Islet precursor cell (in vitro differentiated cells): ENCODE results near the gene UBE2D1.
"Not testable (repeated sequence)": the region's sequence is repeated elsewhere in the genome, so short reads cannot be mapped to it uniquely, and the experiment has no call there.

Source experiments
- DNase-seq: peaks from one replicate; pipeline ENCODE4 v3.0.0-alpha.2; 2018

The UBE2D1 gene

DNA sequence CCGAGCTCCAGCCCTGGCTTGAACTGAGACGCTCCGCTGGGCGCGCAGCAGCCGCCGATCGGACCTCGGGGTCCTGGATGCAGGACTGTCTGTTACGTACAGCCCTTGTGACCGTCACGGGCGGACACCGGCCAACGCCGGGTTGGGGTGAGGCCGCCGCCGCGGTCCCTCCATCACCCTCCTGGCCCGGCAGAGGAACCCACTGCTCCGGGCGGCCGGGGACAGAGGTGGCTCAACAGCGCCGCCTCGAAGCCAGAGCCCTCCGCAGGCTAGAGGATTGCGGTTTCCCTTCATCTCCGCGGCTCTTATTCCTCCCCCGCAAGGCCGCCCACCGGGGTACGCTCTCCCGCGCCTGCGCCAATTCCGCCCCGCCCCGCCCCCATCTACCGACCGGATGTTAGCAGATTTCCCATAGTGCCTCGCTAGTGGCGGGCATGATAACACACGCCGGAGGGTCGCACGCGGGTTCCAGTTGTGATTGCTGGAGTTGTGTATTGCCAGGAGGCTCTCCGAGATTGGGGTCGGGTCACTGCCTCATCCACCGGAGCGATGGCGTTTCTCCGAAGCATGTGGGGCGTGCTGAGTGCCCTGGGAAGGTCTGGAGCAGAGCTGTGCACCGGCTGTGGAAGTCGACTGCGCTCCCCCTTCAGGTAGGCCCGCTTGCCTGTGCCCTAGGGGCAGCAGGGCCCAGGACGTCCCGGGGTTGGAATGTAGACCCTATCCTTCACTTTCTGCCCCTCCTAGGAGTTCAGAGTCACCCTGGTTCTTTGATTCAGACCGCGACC, 50.4 kb downstream of the UBE2D1 start, which contains the start of gene TFAM:
TSS of gene TFAM (plus strand) at position 412 of the 785 bp plus-strand sequence. CDS start at position 550, 138 bp downstream.
- peak; percentile 98 for DNase-seq

- DNase-seq = peak; percentile 78
These were observed 50.9 kb downstream of the UBE2D1 start for GRCh38 chr10:58385784-58386112.

DNA sequence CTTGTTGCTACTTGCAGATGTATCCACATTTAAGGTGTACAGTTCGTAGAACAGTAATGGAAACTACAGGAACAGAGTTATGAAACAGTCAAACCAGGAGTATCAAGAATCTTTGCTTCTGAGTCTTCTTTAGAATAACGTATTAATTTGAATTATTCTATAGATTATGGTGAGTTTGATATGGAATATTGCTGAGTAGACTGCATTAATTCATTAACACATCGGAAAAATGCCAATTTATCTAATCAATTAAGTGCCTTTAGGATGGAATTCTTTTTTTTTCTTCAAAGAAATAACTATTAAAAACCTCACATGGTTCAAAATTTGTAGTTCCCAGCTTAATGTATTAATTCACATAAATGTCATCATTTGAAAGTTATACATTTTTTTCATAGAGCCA, 54.2 kb downstream of the UBE2D1 start:
- no peak for DNase-seq

DNA sequence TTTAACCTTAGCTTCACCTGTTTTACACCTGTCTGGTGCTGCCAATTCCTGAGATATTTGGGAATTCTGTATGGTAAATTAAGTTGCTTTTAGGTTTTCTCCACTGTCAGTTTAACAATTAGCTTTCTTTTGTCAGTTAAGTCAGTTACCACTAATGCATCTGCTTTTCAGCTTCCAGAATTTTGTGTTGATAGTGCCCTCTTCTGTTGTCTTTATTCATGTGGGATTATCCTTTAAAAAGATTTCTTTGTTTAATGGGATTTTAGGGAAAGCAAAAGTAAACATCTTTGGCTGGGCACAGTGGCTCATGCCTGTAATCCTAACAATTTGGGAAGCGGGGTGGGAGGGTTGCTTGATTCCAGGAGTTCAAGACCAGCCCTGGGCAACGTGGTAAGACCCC, 58.5 kb downstream of the UBE2D1 start:
- DNase-seq = no peak

DNA sequence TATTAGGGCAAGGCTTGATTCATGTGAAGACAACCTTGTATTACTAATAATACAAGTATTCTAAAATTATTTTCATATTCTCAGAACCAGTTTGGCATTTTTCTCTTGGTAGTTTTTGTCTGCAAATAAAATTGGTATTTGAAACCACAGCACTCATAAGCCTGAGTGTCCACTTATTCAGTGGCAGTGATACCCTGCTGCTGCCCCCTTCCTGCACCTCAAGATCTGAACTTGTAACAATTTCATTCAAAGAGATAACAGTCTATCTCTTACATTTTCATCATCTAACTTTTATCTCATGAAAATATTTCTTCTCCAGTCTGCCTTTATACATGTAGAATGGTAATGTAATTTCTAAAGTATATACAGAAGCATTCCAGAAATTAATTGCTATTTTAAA, 59.7 kb downstream of the UBE2D1 start:
- no peak for DNase-seq

DNA sequence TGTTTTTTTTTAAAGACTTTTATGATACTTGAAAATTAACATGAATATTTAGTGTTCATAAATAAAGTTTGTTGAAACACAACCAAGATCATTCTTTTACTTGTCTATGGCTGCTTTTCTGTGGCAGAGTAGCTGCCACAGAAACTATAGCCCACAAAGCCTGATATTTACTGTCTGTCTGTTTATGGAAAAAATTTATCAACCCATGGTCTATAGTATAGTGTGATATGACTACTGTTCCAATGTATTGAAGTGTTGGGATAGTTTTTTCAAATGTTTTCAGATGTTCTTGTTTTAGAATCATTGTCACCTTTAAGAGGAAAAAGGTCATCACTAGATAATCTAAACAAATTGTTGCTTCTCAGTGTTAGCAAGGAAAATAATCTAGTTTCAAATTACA, 61.3 kb downstream of the UBE2D1 start:
- no peak for DNase-seq

DNA sequence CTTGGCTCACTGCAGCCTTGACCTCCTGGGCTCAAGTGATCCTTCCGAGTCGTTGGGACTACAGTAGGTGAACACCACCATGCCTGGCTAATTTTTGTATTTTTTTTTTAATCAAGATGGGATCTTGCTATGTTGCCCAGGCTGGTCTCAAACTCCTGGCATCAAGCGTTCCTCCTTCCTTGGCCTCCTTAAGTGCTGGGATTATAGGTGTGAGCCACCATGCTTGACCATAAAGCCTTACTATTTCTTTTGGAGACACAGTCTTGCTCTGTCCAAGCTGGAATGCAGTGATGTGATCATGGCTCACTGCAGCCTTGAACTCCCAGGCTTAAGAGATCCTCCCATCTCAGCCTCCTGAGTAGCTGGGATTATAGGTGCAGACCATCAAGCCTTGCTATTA, 63.0 kb downstream of the UBE2D1 start:
- no peak for DNase-seq

DNA sequence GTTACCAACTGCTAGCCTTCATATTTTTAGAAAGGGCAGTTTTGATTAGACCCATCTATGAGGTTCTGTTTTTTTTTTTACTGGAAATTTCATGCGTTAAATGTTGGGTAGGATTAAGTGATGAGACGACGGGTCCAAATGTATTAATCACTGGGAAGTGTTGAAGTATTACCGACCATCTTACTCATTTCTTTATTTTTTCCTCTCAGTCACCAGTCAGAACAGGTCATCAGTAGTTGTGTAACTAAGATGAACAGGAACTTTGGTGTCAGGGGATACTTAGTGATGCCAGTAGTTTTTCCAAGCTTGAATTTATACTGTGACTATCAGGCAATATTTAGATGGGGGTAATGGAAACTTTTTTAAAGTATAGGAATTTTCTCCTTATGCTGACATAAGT, 64.6 kb downstream of the UBE2D1 start:
- DNase-seq = no peak

DNA sequence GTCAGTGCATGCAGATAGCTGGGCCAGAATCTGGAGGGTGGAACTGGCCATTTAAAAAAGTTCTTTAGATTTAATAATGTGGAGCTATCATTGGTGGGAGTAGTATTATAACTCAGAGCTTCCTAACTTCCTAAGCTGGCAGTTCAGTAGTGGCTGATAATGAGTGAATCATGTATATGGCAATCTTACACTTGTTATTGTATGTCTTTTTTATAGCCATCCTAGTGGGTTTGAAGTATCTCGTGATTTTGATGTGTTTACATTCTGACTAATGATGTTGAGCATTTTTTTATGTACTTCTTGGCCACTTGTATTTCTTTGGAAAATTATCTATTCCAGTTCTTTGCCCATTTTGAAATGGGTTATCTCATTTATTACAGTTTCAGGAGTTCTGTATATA, 65.8 kb downstream of the UBE2D1 start:
- DNase-seq = no peak

- no peak for DNase-seq
These were observed 69.2 kb downstream of the UBE2D1 start for GRCh38 chr10:58404001-58404400.

GRCh38 chr10:58409956-58410610, 75.3 kb downstream of the UBE2D1 start:
- DNase-seq = no peak

DNA sequence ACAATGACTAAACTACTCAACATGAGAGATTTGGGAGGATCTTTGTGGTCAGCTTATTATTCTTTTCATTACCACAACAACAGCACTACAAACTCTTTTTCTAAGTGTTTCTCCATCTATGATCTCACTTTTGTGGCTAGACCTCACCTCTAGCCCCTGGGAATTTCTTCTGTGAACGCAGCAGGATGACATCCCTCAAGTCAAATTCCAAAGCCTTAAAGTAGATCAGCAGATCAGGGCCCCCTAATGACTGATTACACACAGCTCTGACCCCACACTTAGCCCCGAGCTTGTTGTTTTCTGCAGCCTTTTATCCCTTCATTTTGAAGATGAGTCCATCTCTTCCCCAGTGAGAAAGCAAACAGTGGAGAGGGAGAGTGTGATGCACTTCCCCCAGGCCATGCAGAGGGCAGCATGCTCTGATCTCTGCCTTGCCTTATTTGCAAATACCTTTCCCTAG, 77.7 kb downstream of the UBE2D1 start:
- DNase-seq = peak; percentile 92

GRCh38 chr10:58414270-58415041, 79.7 kb downstream of the UBE2D1 start:
- DNase-seq = no peak

DNA sequence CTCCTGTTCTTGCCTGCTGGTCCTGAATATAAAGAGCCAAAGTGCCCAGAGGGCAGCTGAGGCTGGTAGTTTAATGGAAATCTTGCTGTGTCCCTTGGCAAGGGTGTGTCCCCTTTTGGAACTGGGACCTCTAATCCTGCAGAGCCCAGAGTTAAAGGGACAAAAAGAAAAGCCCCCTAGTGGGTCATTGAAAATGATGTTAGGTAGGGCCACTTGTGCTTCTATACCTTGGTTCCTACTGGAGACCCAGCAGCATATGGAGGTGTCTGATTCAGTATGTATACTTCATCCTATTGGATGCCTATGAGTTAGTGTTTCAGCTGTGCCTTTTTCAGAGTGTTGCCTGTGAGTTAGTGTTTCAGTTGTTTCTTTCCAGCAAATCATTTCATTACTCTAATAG, 81.0 kb downstream of the UBE2D1 start:
- DNase-seq = no peak

DNA sequence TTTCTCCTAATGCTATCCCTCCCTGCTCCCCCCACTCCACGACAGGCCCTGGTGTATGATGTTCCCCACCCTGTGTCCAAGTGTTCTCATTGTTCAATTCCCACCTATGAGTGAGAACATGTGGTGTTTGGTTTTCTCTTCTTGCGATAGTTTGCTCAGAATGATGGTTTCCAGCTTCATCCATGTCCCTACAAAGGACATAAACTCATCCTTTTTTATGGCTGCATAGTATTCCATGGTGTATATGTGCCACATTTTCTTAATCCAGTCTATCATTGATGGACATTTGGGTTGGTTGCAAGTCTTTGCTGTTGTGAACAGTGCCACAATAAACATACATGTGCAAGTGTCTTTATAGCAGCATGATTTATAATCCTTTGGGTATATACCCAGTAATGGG, 83.1 kb downstream of the UBE2D1 start:
- not testable (repeated sequence) for DNase-seq
